ENCODE results near the gene UCMA. TPM values are rescaled to one million over a fixed set of nuclear protein-coding genes. Genes with fewer than 3 reads are reported as not detected.

The UCMA gene
- total and polyA plus RNA-seq, 4 donors, result not detected

DNA sequence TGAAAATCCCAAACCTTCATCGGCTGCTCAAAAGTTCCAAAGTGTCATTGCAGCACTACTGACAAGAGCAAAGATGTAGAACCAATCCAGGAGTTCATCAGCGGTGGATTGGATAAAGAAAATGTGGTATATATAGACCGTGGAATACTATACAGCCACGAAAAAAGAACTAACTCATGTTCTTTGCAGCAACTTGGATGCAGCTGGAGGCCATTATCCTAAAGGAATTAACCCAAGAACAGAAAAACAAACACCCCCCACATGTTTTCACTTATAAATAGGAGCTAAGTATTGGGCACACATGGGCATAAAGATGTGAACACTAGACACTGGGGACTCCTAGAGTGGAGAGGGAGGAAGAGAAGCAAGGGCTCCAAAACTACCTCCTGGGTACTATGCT is 34.1 kb upstream of the UCMA start (continued):
- no peak for TF ChIP-seq HNF4A (conservative IDR thresholded peaks at IDR 0.05)
- TF ChIP-seq, protein P1, sequence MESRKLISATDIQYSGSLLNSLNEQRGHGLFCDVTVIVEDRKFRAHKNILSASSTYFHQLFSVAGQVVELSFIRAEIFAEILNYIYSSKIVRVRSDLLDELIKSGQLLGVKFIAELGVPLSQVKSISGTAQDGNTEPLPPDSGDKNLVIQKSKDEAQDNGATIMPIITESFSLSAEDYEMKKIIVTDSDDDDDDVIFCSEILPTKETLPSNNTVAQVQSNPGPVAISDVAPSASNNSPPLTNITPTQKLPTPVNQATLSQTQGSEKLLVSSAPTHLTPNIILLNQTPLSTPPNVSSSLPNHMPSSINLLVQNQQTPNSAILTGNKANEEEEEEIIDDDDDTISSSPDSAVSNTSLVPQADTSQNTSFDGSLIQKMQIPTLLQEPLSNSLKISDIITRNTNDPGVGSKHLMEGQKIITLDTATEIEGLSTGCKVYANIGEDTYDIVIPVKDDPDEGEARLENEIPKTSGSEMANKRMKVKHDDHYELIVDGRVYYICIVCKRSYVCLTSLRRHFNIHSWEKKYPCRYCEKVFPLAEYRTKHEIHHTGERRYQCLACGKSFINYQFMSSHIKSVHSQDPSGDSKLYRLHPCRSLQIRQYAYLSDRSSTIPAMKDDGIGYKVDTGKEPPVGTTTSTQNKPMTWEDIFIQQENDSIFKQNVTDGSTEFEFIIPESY (IDR thresholded peaks at IDR 0.05), result no peak

- WGBS, result 67% methylated on average over 7 of the region's 7 CpGs
- no peak for TF ChIP-seq JUND (IDR thresholded peaks at IDR 0.05)
- TF ChIP-seq GABPA (IDR thresholded peaks at IDR 0.05 in 1 of 2, conservative IDR thresholded peaks at IDR 0.05 in 1 of 2), result no peak
- no peak for TF ChIP-seq FOXA1 (IDR thresholded peaks at IDR 0.05)
Observed at GRCh38 chr10:13263591-13263990, 29.4 kb upstream of the UCMA start.

DNA sequence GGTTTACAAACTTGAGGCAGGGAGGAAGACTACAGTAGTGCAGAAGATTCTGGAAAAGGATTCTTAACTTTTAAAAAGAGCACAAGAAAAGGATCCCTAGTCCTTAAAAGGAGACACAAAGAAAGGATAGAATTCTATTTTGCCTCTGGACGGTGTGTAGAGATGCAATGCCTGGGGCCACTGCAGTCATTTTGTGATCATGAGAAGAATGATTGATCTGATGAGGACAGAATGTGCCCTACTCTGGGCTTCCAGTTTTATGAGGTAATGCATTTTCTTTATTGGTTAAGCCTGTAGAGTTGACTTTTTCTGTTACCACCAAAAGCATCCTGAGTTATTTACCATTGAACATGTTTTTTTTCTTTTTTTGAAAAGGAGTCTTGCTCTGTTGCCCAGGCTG is 28.3 kb upstream of the UCMA start:
- Histone ChIP-seq H3K27ac (ENCODE audit: low read depth in 1 of 2, low read length in 2 of 2) (no peak overlapping the region), H3K9ac (ENCODE audit: low read depth in 1 of 2, low read length in 2 of 2) (no peak overlapping the region), H3K9me3 (ENCODE audit: control insufficient read depth in 4 of 4, low read length in 3 of 4) (no peaks in the 10 kb centered on the region), H3K4me1 (ENCODE audit: control insufficient read depth in 4 of 4, insufficient read depth in 4 of 4, low read length in 3 of 4) (no peaks in the 10 kb centered on the region), H3K4me3 (ENCODE audit: low read depth in 1 of 3, low read length in 3 of 3) (no peak overlapping the region), H3K36me3 (ENCODE audit: control insufficient read depth in 4 of 4, insufficient read depth in 3 of 4, low read depth in 1 of 4, low read length in 3 of 4) (no peaks in the 10 kb centered on the region), H3K27me3 (ENCODE audit: control insufficient read depth in 4 of 4, insufficient read depth in 4 of 4, low read length in 3 of 4) (no peaks in the 10 kb centered on the region)
- no peak for DNase-seq (ENCODE audit: low spot score)
- no peak for TF ChIP-seq JUND (IDR thresholded peaks at IDR 0.05)
- no peak for TF ChIP-seq FOXA1 (IDR thresholded peaks at IDR 0.05)
- no peak for TF ChIP-seq EGR1 (IDR thresholded peaks at IDR 0.05; ENCODE audit: low read depth in 2 of 2)
- TF ChIP-seq GABPA (IDR thresholded peaks at IDR 0.05 in 1 of 2, conservative IDR thresholded peaks at IDR 0.05 in 1 of 2), result no peak
- TF ChIP-seq, protein P2, sequence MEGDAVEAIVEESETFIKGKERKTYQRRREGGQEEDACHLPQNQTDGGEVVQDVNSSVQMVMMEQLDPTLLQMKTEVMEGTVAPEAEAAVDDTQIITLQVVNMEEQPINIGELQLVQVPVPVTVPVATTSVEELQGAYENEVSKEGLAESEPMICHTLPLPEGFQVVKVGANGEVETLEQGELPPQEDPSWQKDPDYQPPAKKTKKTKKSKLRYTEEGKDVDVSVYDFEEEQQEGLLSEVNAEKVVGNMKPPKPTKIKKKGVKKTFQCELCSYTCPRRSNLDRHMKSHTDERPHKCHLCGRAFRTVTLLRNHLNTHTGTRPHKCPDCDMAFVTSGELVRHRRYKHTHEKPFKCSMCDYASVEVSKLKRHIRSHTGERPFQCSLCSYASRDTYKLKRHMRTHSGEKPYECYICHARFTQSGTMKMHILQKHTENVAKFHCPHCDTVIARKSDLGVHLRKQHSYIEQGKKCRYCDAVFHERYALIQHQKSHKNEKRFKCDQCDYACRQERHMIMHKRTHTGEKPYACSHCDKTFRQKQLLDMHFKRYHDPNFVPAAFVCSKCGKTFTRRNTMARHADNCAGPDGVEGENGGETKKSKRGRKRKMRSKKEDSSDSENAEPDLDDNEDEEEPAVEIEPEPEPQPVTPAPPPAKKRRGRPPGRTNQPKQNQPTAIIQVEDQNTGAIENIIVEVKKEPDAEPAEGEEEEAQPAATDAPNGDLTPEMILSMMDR (IDR thresholded peaks at IDR 0.05; ENCODE audit: low read depth, low read length, missing input control), result no peak
- TF ChIP-seq, protein P1 (IDR thresholded peaks at IDR 0.05), result no peak
- TF ChIP-seq SP1 (IDR thresholded peaks at IDR 0.05), result no peak
- TF ChIP-seq RXRA (IDR thresholded peaks at IDR 0.05), result no peak
- 94% methylated on average over 1 of the region's 1 CpG for WGBS

More at GRCh38 chr10:13263591-13263990, 29.4 kb upstream of the UCMA start:
- no peak for DNase-seq (ENCODE audit: low spot score)
- Histone ChIP-seq H3K9ac (ENCODE audit: low read depth in 1 of 2, low read length in 2 of 2) (no peak overlapping the region), H3K9me3 (ENCODE audit: control insufficient read depth in 4 of 4, low read length in 3 of 4) (no peaks in the 10 kb centered on the region), H3K36me3 (ENCODE audit: control insufficient read depth in 4 of 4, insufficient read depth in 3 of 4, low read depth in 1 of 4, low read length in 3 of 4) (no peaks in the 10 kb centered on the region), H3K27ac (ENCODE audit: low read depth in 1 of 2, low read length in 2 of 2) (no peak overlapping the region), H3K27me3 (ENCODE audit: control insufficient read depth in 4 of 4, insufficient read depth in 4 of 4, low read length in 3 of 4) (no peaks in the 10 kb centered on the region), H3K4me1 (ENCODE audit: control insufficient read depth in 4 of 4, insufficient read depth in 4 of 4, low read length in 3 of 4) (no peaks in the 10 kb centered on the region), H3K4me3 (ENCODE audit: low read depth in 1 of 3, low read length in 3 of 3) (no peak overlapping the region)

Data from liver (tissue), 9 donors.